ENCODE measurements around the gene CABLES2.

- TF ChIP-seq POLR2A (IDR thresholded peaks at IDR 0.05; ENCODE audit: low read length) (no peak), GATA1 (IDR thresholded peaks at IDR 0.05; ENCODE audit: low read depth, low read length) (no peak)
These were observed 55.4 kb downstream of the CABLES2 start for GRCh38 chr20:62351469-62352401.

All from erythroblast (primary cell).